ENCODE data around the gene KNDC1.

GRCh38 chr10:133196936-133197758 is 37.1 kb downstream of the KNDC1 start:
- no peak for TF ChIP-seq CTCF (IDR thresholded peaks at IDR 0.05 in 8 of 11, conservative IDR thresholded peaks at IDR 0.05 in 3 of 11)
- TF ChIP-seq POLR2A (IDR thresholded peaks at IDR 0.05): no peak
- no peak for TF ChIP-seq POLR2AphosphoS5 (IDR thresholded peaks at IDR 0.05)
